CD4-positive, alpha-beta T cell (primary cell): Measurements from ENCODE around the gene MED12L. TPM values are rescaled to one million over a fixed set of nuclear protein-coding genes. Genes with fewer than 3 reads are reported as not detected.

Experiments used
- ATAC-seq: fragments of 200-7000 bp; cut with Tn5 transposase; one replicate; pipeline ENCODE4 v1.10.0; 2022; ENCODE audit warnings: mild to moderate bottlenecking; ENCODE audit not compliant: poor library complexity
- CTCF ChIA-PET: fragments of 350-600 bp; sonication (Branson Sonifier 250); formaldehyde crosslinking; loops from one replicate; lab custom pipeline; 2021; ENCODE audit warnings: antibody characterized with exemption, inconsistent platforms; lab: Charles Lee
- POLR2A ChIA-PET: fragments of 350-600 bp; sonication (Branson Sonifier 250); formaldehyde crosslinking; loops from one replicate; lab custom pipeline; 2021; ENCODE audit warnings: antibody characterized with exemption, inconsistent platforms; lab: Charles Lee
- DNase-seq, 14 experiments: peaks; one replicate each; pipeline ENCODE4 v3.0.0-alpha.2; 2013 to 2020; ENCODE audit warnings: mixed read lengths in 2 of 14
- H3K27ac ChIP-seq, 2 donors: one replicate each; pipeline versions ENCODE4 v1.5.1 to v1.7.0; 2013; ENCODE audit warnings: low read length in 2 of 2, low read depth in 1 of 2, mild to moderate bottlenecking in 1 of 2
- H3K27me3 ChIP-seq, 2 experiments: 1 replicate in 1 of 2; 2 replicates in 1 of 2; pipeline versions ENCODE4 v1.6.1 to v1.7.0; 2013; ENCODE audit warnings: low read length in 2 of 2, control low read depth in 1 of 2, mild to moderate bottlenecking in 1 of 2, moderate library complexity in 1 of 2; ENCODE audit not compliant: insufficient read depth in 2 of 2, control insufficient read depth in 1 of 2
- H3K36me3 ChIP-seq: one replicate; pipeline ENCODE4 v1.6.1; 2013; ENCODE audit warnings: low read length, control low read depth; ENCODE audit not compliant: insufficient read depth
- H3K4me1 ChIP-seq: one replicate; pipeline ENCODE4 v1.6.1; 2013; ENCODE audit warnings: low read length, control low read depth; ENCODE audit not compliant: insufficient read depth
- H3K4me3 ChIP-seq: one replicate; pipeline ENCODE4 v1.5.1; 2013; ENCODE audit warnings: mild to moderate bottlenecking, low read length, moderate library complexity
- H3K9me3 ChIP-seq, 2 experiments: 1 replicate in 1 of 2; 2 replicates in 1 of 2; pipeline versions ENCODE4 v1.6.1 to v1.7.0; 2013; ENCODE audit warnings: low read length in 2 of 2, mild to moderate bottlenecking in 2 of 2, control low read depth in 1 of 2, moderate library complexity in 1 of 2; ENCODE audit not compliant: control insufficient read depth in 1 of 2, insufficient read depth in 1 of 2
- H3K27ac Mint-ChIP-seq: one replicate; pipeline ENCODE4 v1.8.0; 2020; ENCODE audit warnings: mixed read lengths
- H3K27me3 Mint-ChIP-seq: one replicate; pipeline ENCODE4 v1.8.0; 2021; ENCODE audit warnings: mixed read lengths
- H3K36me3 Mint-ChIP-seq: one replicate; pipeline ENCODE4 v1.8.0; 2021; ENCODE audit warnings: low read depth, mixed read lengths
- H3K4me1 Mint-ChIP-seq: one replicate; pipeline ENCODE4 v1.8.0; 2021; ENCODE audit warnings: low read depth, mixed read lengths
- H3K4me3 Mint-ChIP-seq: one replicate; pipeline ENCODE4 v1.8.0; 2020; ENCODE audit warnings: mild to moderate bottlenecking, mixed read lengths
- H3K9me3 Mint-ChIP-seq: one replicate; pipeline ENCODE4 v1.8.0; 2020; ENCODE audit warnings: mixed read lengths
- intact Hi-C, 2 experiments: fragments of 100-400 bp; cut with DNase I in 1 of 2; cut with micrococcal nuclease in 1 of 2; formaldehyde crosslinking; loops; one replicate each; pipeline versions ENCODE4 v1.15.1 to v1.9.0; 2023 to 2025; cut with DNase I, micrococcal nuclease
- total RNA-seq, 174 experiments: library from RNA in 2 of 174; stranded (reverse) in 2 of 174; gene quantifications; one replicate each; pipeline ENCODE4 v1.2.3 and lab custom pipeline; 2021 to 2026
- TF ChIP-seq, protein P1 (sequence below): fragments of 200-600 bp; IDR thresholded peaks from one replicate; pipeline ENCODE4 v1.8.0; 2022; ENCODE audit warnings: antibody characterized with exemption, mild to moderate bottlenecking

The MED12L gene
- total RNA-seq, 2 experiments from 2014 or later, result 0.39 to 0.49 TPM

DNA sequence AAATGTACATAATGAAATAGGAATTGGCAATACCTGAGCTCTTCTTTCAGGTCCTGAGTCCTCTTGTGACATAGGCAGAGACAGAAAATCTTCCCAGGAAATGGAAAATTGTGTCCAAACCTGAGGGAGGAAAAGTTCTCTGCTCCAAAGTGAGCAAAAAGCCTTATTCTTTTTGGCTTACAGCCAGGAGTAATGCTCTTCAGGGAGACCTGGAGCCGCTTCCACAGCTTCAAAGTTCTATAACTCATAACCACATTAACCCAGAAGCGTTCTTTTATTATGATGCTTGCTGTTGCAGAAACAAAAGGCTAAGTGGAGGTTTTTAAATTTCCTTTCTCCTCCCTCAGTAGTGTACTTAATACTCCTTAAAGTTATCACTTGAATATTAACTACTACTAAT, 374.8 kb downstream of the MED12L start:
- Histone ChIP-seq H3K9me3 (no peaks in the 10 kb centered on the region), H3K27ac (no peak overlapping the region), H3K36me3 (no peaks in the 10 kb centered on the region), H3K4me3 (no peak overlapping the region), H3K27me3 (peaks cover 14 to 30% of the 10 kb centered on the region in 2 experiments), H3K4me1 (no peaks in the 10 kb centered on the region)
- Mint-ChIP-seq H3K27me3 (peaks cover 42% of the 10 kb centered on the region), H3K4me1 (peaks cover 4% of the 10 kb centered on the region), H3K36me3 (no peaks in the 10 kb centered on the region), H3K4me3 (peak overlapping the region; percentile 35), H3K9me3 (no peaks in the 10 kb centered on the region), H3K27ac (no peak overlapping the region)
- ChIA-PET CTCF (interaction anchor here (1.6 kb wide), 1 partner anchor 8 kb away, joined by 7 read pairs; no protein-coding TSS in a partner anchor), POLR2A (no interaction called here)
- no peak for DNase-seq
- TF ChIP-seq, protein P1, sequence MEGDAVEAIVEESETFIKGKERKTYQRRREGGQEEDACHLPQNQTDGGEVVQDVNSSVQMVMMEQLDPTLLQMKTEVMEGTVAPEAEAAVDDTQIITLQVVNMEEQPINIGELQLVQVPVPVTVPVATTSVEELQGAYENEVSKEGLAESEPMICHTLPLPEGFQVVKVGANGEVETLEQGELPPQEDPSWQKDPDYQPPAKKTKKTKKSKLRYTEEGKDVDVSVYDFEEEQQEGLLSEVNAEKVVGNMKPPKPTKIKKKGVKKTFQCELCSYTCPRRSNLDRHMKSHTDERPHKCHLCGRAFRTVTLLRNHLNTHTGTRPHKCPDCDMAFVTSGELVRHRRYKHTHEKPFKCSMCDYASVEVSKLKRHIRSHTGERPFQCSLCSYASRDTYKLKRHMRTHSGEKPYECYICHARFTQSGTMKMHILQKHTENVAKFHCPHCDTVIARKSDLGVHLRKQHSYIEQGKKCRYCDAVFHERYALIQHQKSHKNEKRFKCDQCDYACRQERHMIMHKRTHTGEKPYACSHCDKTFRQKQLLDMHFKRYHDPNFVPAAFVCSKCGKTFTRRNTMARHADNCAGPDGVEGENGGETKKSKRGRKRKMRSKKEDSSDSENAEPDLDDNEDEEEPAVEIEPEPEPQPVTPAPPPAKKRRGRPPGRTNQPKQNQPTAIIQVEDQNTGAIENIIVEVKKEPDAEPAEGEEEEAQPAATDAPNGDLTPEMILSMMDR, result no peak
- no peak for ATAC-seq
- intact Hi-C loops, result loop anchor here in 1 of 2 experiments (10.0 kb wide), 1 partner anchor 375 kb away; no protein-coding TSS in a partner anchor

DNA sequence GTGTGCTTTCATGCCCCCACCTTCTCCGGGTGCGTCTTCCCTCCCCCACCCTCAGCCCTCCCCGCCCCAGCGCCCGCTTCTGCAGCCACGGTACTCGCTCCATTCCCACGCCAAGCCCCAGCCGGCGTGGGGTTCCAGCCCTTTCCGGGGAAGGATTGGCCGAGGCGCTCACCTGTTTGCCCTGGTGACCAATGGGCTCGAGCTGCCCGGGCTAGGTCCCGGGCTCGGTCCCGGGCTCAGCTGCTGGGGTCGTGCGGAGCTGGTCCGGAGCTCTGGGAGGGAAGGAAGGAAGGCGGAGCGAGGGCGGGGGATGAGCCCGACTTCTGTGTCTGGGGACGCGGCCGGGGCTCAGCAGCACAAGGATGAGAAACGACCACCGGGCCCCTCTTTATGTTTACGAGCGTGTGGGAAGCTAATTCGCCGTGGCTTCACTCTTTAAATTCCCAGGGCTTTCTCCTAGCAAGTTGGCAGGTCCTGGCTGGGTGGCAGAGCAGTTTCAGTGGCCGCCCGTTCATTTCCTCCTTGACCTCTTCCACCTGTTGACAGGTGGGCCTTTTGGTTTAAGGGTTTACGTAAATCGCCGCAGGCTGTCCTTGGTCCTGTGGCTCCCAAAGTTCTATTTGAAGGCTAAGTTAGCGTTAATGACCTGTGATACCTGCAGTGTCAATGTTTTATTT, 375.4 kb downstream of the MED12L start, which contains the start of gene IGSF10:
TSS of gene IGSF10 (minus strand) at position 288 of the 677 bp plus-strand sequence. CDS start 2,352 bp downstream, outside the sequence.
- ChIA-PET POLR2A (no interaction called here), CTCF (no interaction called here)
- TF ChIP-seq, protein P1, result no peak
- H3K9me3 ChIP-seq, result no peaks in the 10 kb centered on the region
- ATAC-seq, result no peak
- no peak within 1 kb of the TSS for H3K4me3 ChIP-seq
- no peak within 1 kb of the TSS for H3K27ac ChIP-seq
- no peak within 1 kb of the TSS for H3K27ac Mint-ChIP-seq
- H3K36me3 Mint-ChIP-seq, result no peaks in the 10 kb centered on the region
- H3K4me1 Mint-ChIP-seq, result peaks cover 4% of the 10 kb centered on the region
- no peaks in the 10 kb centered on the region for H3K4me1 ChIP-seq
- peaks cover 14 to 30% of the 10 kb centered on the region in 2 experiments for H3K27me3 ChIP-seq
- no peaks in the 10 kb centered on the region for H3K36me3 ChIP-seq
- DNase-seq, result no peak
- H3K27me3 Mint-ChIP-seq, result peaks cover 41% of the 10 kb centered on the region
- intact Hi-C loops, result loop anchor here in 1 of 2 experiments (10.0 kb wide), 1 partner anchor 374 kb away; no protein-coding TSS in a partner anchor
- no peaks in the 10 kb centered on the region for H3K9me3 Mint-ChIP-seq
- H3K4me3 Mint-ChIP-seq, result peak within 1 kb of the TSS; percentile 35

DNA sequence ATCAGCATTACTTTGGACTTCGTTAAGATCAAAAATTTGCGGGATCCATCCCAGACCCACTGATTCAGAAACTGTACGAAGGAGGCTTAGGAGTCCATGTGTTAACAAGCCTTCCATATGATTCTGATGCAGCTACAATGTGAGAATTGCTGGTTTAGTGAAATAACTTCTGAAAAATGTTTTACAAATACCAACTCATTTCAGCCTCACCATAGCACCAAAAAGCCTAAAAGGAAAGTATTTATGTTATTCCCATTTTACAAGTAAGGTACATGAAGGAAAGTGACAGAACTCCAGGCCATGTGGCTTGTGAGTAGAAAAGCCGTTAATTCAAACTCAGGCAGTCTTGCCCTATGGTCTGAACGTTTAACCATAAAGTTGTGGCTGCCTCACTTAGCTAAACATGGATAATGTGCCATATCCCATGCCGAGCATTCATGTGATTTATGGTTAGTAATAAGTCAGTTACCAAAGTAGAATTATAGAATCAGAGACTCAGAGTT, 376.9 kb downstream of the MED12L start:
- TF ChIP-seq, protein P1, result no peak
- peaks cover 4% of the 10 kb centered on the region for H3K4me1 Mint-ChIP-seq
- Histone ChIP-seq H3K36me3 (no peaks in the 10 kb centered on the region), H3K9me3 (no peaks in the 10 kb centered on the region), H3K4me3 (no peak overlapping the region), H3K27ac (no peak overlapping the region), H3K27me3 (peaks cover 14 to 30% of the 10 kb centered on the region in 2 experiments), H3K4me1 (no peaks in the 10 kb centered on the region)
- no peaks in the 10 kb centered on the region for H3K9me3 Mint-ChIP-seq
- ChIA-PET CTCF (interaction anchor here (1.1 kb wide), 1 partner anchor 12 kb away, joined by 4 read pairs; no protein-coding TSS in a partner anchor), POLR2A (no interaction called here)
- H3K27ac Mint-ChIP-seq, result no peak overlapping the region
- no peak for DNase-seq
- no peak for ATAC-seq
- H3K4me3 Mint-ChIP-seq, result no peak overlapping the region
- H3K27me3 Mint-ChIP-seq, result peaks cover 36% of the 10 kb centered on the region
- no peaks in the 10 kb centered on the region for H3K36me3 Mint-ChIP-seq
- intact Hi-C loops, result loop anchor here in 1 of 2 experiments (10.0 kb wide), 1 partner anchor 372 kb away; no protein-coding TSS in a partner anchor
